Erythroblast (primary cell): ENCODE results near the gene PTGR1.

Experiments
- GATA1 ChIP-seq: IDR thresholded peaks from 2 replicates; pipeline ENCODE4 v1.6.1; 2011; ENCODE audit warnings: low read depth, mild to moderate bottlenecking, control low read depth, low read length, moderate library complexity
- POLR2A ChIP-seq: IDR thresholded peaks from 2 replicates; pipeline ENCODE4 v1.6.1; 2011; ENCODE audit warnings: mild to moderate bottlenecking, low read length

DNA sequence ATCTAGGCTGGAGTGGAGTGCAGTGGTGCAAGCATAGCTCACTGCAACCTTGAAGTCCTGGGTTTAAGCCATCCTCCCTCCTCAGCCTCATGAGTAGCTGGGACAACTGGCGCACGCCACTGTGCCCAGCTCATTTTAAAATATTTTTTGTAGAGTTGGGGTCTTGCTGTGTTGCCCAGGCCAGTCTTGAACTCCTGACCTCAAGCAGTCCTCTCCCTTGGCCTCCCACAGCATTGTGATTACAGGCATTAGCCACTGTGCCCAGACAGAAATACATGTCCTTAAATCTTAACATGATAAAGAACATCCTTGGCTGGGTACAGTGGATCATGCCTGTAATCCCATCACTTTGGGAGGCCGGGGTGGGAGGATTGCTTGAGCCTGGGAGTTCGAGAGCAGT lies 67.7 kb downstream of the PTGR1 start:
- no peak for TF ChIP-seq POLR2A
- no peak for TF ChIP-seq GATA1
